GM23338 (cell line): ENCODE data around the gene DIPK1A. TPM values are rescaled to one million over a fixed set of nuclear protein-coding genes. Genes with fewer than 3 reads are reported as not detected.

Experiments used
- ATAC-seq: fragments of 200-7000 bp; cut with Tn5 transposase; 3 replicates; pipeline ENCODE4 v1.9.1; 2020
- DNase-seq: peaks from one replicate; pipeline ENCODE4 v3.0.0-alpha.2; 2015; ENCODE audit warnings: low spot score
- H2AFZ ChIP-seq: fragments of 200-600 bp; sonication (generic); 2 replicates; pipeline ENCODE4 v1.8.0; 2016; ENCODE audit warnings: antibody characterized with exemption, mild to moderate bottlenecking, moderate library complexity
- H3F3A ChIP-seq: fragments of 200-600 bp; sonication (generic); replicated peaks from 2 replicates; pipeline ENCODE4 v1.8.0; 2017; ENCODE audit warnings: antibody characterized with exemption, mixed run types, low read depth
- H3K27ac ChIP-seq: fragments of 200-600 bp; sonication (generic); 2 replicates; pipeline ENCODE4 v1.6.1; 2016; ENCODE audit warnings: low read depth
- H3K27me3 ChIP-seq: fragments of 200-600 bp; sonication (generic); 2 replicates; pipeline ENCODE4 v1.8.0; 2016; ENCODE audit warnings: mild to moderate bottlenecking, mixed run types, moderate library complexity; ENCODE audit not compliant: insufficient read depth
- H3K36me3 ChIP-seq: fragments of 200-600 bp; sonication (generic); 2 replicates; pipeline ENCODE4 v1.8.0; 2016; ENCODE audit warnings: mild to moderate bottlenecking; ENCODE audit not compliant: insufficient read depth
- H3K4me1 ChIP-seq: fragments of 200-600 bp; sonication (generic); 2 replicates; pipeline ENCODE4 v1.8.0; 2016; ENCODE audit warnings: mild to moderate bottlenecking, moderate library complexity; ENCODE audit not compliant: insufficient read depth
- H3K4me2 ChIP-seq: fragments of 200-600 bp; sonication (generic); 2 replicates; pipeline ENCODE4 v1.7.1; 2017; ENCODE audit warnings: mixed run types
- H3K4me3 ChIP-seq: fragments of 200-600 bp; sonication (generic); 2 replicates; pipeline ENCODE4 v1.6.1; 2016; ENCODE audit warnings: mixed run types
- H3K79me2 ChIP-seq: fragments of 200-600 bp; sonication (generic); replicated peaks from 2 replicates; pipeline ENCODE4 v1.8.0; 2017; ENCODE audit warnings: mild to moderate bottlenecking; ENCODE audit not compliant: insufficient read depth
- H3K9me2 ChIP-seq: fragments of 200-600 bp; sonication (generic); 2 replicates; pipeline ENCODE4 v1.8.0; 2017; ENCODE audit not compliant: insufficient read depth
- H4K20me1 ChIP-seq: fragments of 200-600 bp; sonication (generic); replicated peaks from 2 replicates; pipeline ENCODE4 v1.8.0; 2017; ENCODE audit warnings: mild to moderate bottlenecking; ENCODE audit not compliant: insufficient read depth
- H3K27ac Mint-ChIP-seq: 2 replicates; pipeline ENCODE4 v1.8.0; 2020; ENCODE audit warnings: inconsistent platforms, mild to moderate bottlenecking, moderate library complexity, mixed read lengths
- H3K27me3 Mint-ChIP-seq: 3 replicates; pipeline ENCODE4 v1.8.0; 2022; ENCODE audit warnings: low read depth, mild to moderate bottlenecking, moderate library complexity, mixed read lengths, inconsistent platforms; ENCODE audit not compliant: insufficient read depth, poor library complexity
- H3K36me3 Mint-ChIP-seq: 3 replicates; pipeline ENCODE4 v1.8.0; 2021; ENCODE audit warnings: low read depth, mild to moderate bottlenecking, inconsistent platforms, moderate library complexity, mixed read lengths
- H3K4me1 Mint-ChIP-seq: 3 replicates; pipeline ENCODE4 v1.8.0; 2020; ENCODE audit warnings: mild to moderate bottlenecking, inconsistent platforms, mixed read lengths
- H3K4me3 Mint-ChIP-seq: 3 replicates; pipeline ENCODE4 v1.8.0; 2021; ENCODE audit warnings: moderate library complexity, mild to moderate bottlenecking, inconsistent platforms, mixed read lengths
- H3K9me3 Mint-ChIP-seq: 3 replicates; pipeline ENCODE4 v1.8.0; 2020; ENCODE audit warnings: moderate library complexity, mild to moderate bottlenecking, inconsistent platforms, mixed read lengths
- CREB1 ChIP-seq: fragments of 250-450 bp; sonication (Bioruptor Pico); IDR thresholded peaks from 2 replicates; pipeline ENCODE4 v1.5.0; 2020; ENCODE audit warnings: low read depth, mild to moderate bottlenecking, moderate library complexity
- CTCF ChIP-seq, 2 experiments: fragments of 200-600 bp in 1 of 2; sonication (generic) in 1 of 2; conservative IDR thresholded peaks; 2 replicates each; pipeline versions ENCODE4 v1.5.1 to v1.6.1; 2016 to 2017; ENCODE audit warnings: antibody characterized with exemption in 2 of 2, low read depth in 2 of 2, mild to moderate bottlenecking in 2 of 2, moderate library complexity in 1 of 2
- EZH2 ChIP-seq: fragments of 200-600 bp; sonication (generic); IDR thresholded peaks from one replicate; pipeline ENCODE4 v1.8.0; 2017; ENCODE audit warnings: antibody characterized with exemption, mild to moderate bottlenecking, low read depth; ENCODE audit not compliant: unreplicated experiment
- EZH2phosphoT487 ChIP-seq: fragments of 200-600 bp; sonication (generic); IDR thresholded peaks from one replicate; pipeline ENCODE4 v1.8.1; 2018; ENCODE audit warnings: antibody characterized with exemption; ENCODE audit not compliant: unreplicated experiment
- JUNB ChIP-seq: IDR thresholded peaks from one replicate; pipeline ENCODE4 v1.6.1; 2016; ENCODE audit warnings: antibody characterized with exemption; ENCODE audit not compliant: unreplicated experiment
- NANOG ChIP-seq: IDR thresholded peaks from 2 replicates; pipeline ENCODE4 v1.6.1; 2016; ENCODE audit warnings: antibody characterized with exemption, borderline replicate concordance
- POLR2AphosphoS5 ChIP-seq: IDR thresholded peaks from 2 replicates; pipeline ENCODE4 v1.6.1; 2016; ENCODE audit warnings: antibody characterized with exemption, low read depth
- STAT1 ChIP-seq: IDR thresholded peaks from one replicate; pipeline ENCODE4 v1.6.1; 2016; ENCODE audit warnings: antibody characterized with exemption; ENCODE audit not compliant: unreplicated experiment
- ZNF114 ChIP-seq: fragments of 250-450 bp; sonication (Bioruptor Pico); IDR thresholded peaks from 2 replicates; pipeline ENCODE4 v1.5.0; 2020; ENCODE audit warnings: mild to moderate bottlenecking, moderate library complexity
- ZNF331 ChIP-seq: fragments of 250-450 bp; sonication (Bioruptor Pico); IDR thresholded peaks from 2 replicates; pipeline ENCODE4 v1.5.0; 2020; ENCODE audit warnings: low read depth, mild to moderate bottlenecking, moderate library complexity
- ZNF462 ChIP-seq: fragments of 250-450 bp; sonication (Bioruptor Pico); IDR thresholded peaks from 2 replicates; pipeline ENCODE4 v1.5.0; 2020; ENCODE audit warnings: mild to moderate bottlenecking, moderate library complexity
- polyA plus RNA-seq: library from polyadenylated mRNA; unstranded; fragments of >200 nt; fragmentation: Nextera tagmentation; extraction: Ambion mirVana; gene quantifications from 2 replicates; pipeline ENCODE4 v1.2.1, GENCODE V29; 2016
- total RNA-seq: library from RNA; depleted of rRNA; stranded (reverse); fragments of >200 nt; shearing (Covaris generic); gene quantifications from 2 replicates; pipeline ENCODE4 v1.2.3, GENCODE V29; 2014
- TF ChIP-seq, protein P1 (sequence below): IDR thresholded peaks from one replicate; pipeline ENCODE4 v1.6.1; 2018; ENCODE audit warnings: antibody characterized with exemption; ENCODE audit not compliant: unreplicated experiment
- TF ChIP-seq, protein P2 (sequence below): IDR thresholded peaks from 2 replicates; pipeline ENCODE4 v1.6.1; 2016; ENCODE audit warnings: antibody characterized with exemption

The DIPK1A gene
- total and polyA plus RNA-seq, 2 experiments from 2014 or later: 4.8 to 6.1 TPM

DNA sequence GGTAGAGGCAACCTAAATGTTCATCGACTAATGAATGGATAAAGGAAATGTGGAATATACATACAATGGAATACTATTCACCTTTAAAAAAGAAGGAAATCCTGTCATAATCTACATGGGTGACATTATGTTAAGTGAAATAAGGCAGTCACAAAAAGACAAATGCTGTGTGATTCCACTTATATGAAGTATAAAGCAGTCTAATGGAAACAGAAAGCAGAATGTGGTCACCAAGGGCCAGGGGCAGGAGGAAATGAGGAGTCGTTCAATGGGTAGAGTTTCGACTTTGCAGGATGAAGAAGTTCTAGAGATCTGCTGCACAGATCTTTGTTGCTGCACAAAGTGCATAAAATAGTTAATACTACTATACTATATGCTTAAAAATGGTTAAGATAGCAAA is 7.8 kb downstream of the DIPK1A start:
- TF ChIP-seq, protein P1, sequence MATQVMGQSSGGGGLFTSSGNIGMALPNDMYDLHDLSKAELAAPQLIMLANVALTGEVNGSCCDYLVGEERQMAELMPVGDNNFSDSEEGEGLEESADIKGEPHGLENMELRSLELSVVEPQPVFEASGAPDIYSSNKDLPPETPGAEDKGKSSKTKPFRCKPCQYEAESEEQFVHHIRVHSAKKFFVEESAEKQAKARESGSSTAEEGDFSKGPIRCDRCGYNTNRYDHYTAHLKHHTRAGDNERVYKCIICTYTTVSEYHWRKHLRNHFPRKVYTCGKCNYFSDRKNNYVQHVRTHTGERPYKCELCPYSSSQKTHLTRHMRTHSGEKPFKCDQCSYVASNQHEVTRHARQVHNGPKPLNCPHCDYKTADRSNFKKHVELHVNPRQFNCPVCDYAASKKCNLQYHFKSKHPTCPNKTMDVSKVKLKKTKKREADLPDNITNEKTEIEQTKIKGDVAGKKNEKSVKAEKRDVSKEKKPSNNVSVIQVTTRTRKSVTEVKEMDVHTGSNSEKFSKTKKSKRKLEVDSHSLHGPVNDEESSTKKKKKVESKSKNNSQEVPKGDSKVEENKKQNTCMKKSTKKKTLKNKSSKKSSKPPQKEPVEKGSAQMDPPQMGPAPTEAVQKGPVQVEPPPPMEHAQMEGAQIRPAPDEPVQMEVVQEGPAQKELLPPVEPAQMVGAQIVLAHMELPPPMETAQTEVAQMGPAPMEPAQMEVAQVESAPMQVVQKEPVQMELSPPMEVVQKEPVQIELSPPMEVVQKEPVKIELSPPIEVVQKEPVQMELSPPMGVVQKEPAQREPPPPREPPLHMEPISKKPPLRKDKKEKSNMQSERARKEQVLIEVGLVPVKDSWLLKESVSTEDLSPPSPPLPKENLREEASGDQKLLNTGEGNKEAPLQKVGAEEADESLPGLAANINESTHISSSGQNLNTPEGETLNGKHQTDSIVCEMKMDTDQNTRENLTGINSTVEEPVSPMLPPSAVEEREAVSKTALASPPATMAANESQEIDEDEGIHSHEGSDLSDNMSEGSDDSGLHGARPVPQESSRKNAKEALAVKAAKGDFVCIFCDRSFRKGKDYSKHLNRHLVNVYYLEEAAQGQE: no peak
- TF ChIP-seq EZH2phosphoT487 (no peak), JUNB (no peak), ZNF462 (CRISPR knock-in tag) (no peak), CTCF (conservative IDR thresholded peaks at IDR 0.05; ENCODE audit: low read depth in 2 of 2) (no peak), CREB1 (CRISPR knock-in tag) (no peak), NANOG (no peak), STAT1 (no peak), ZNF331 (CRISPR knock-in tag) (no peak), ZNF114 (CRISPR knock-in tag) (no peak), EZH2 (no peak), POLR2AphosphoS5 (no peak)
- TF ChIP-seq, protein P2, sequence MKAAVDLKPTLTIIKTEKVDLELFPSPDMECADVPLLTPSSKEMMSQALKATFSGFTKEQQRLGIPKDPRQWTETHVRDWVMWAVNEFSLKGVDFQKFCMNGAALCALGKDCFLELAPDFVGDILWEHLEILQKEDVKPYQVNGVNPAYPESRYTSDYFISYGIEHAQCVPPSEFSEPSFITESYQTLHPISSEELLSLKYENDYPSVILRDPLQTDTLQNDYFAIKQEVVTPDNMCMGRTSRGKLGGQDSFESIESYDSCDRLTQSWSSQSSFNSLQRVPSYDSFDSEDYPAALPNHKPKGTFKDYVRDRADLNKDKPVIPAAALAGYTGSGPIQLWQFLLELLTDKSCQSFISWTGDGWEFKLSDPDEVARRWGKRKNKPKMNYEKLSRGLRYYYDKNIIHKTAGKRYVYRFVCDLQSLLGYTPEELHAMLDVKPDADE: no peak
- no peak for ATAC-seq

More for the DNA sequence above, 7.8 kb downstream of the DIPK1A start:
- Mint-ChIP-seq H3K4me1 (peaks cover 3% of the 10 kb centered on the region; the same call in 1 of the 3 replicates), H3K4me3 (no peak overlapping the region), H3K9me3 (no peaks in the 10 kb centered on the region), H3K27me3 (peaks cover 5% of the 10 kb centered on the region), H3K36me3 (no peaks in the 10 kb centered on the region), H3K27ac (no peak overlapping the region)
- H3K4me3 ChIP-seq: no peak overlapping the region
- no peaks in the 10 kb centered on the region for H3K36me3 ChIP-seq
- H3K9me2 ChIP-seq: no peaks in the 10 kb centered on the region
- H4K20me1 ChIP-seq: no peaks in the 10 kb centered on the region; the same call in none of the 2 replicates
- H2AFZ ChIP-seq: no peak overlapping the region
- no peak overlapping the region for H3K27ac ChIP-seq
- H3K4me1 ChIP-seq: peaks cover 13% of the 10 kb centered on the region
- no peaks in the 10 kb centered on the region; the same call in none of the 2 replicates for H3K79me2 ChIP-seq
- no peak overlapping the region for H3K4me2 ChIP-seq
- no peaks in the 10 kb centered on the region for H3F3A ChIP-seq
- no peak for DNase-seq
- H3K27me3 ChIP-seq: no peaks in the 10 kb centered on the region
